Common myeloid progenitor, CD34-positive (primary cell): Measurements from ENCODE around the gene LFNG.
"Not testable (repeated sequence)": the region's sequence is repeated elsewhere in the genome, so short reads cannot be mapped to it uniquely, and the experiment has no call there.

Experiments used
- CTCF ChIA-PET: fragments of 350-600 bp; sonication (Branson Sonifier 250); formaldehyde crosslinking; loops from one replicate; lab custom pipeline; 2021; ENCODE audit warnings: antibody characterized with exemption; lab: Charles Lee
- POLR2A ChIA-PET: fragments of 350-600 bp; sonication (Branson Sonifier 250); formaldehyde crosslinking; loops from one replicate; lab custom pipeline; 2021; ENCODE audit warnings: antibody characterized with exemption; lab: Charles Lee
- DNase-seq, 3 donors: peaks; one replicate each; pipeline versions ENCODE4 v3.0.0 to v3.0.0-alpha.2; 2013
- H3K27ac ChIP-seq, 2 experiments: 1 replicate in 1 of 2; 2 replicates in 1 of 2; pipeline ENCODE4 v1.7.0; 2013; ENCODE audit warnings: inconsistent platforms in 2 of 2, low read length in 2 of 2, mild to moderate bottlenecking in 2 of 2, low read depth in 1 of 2, moderate library complexity in 1 of 2; ENCODE audit not compliant: severe bottlenecking in 2 of 2, insufficient read depth in 1 of 2, poor library complexity in 1 of 2
- H3K27me3 ChIP-seq, 5 experiments: replicated peaks in 2 of 5; 1 replicate in 3 of 5; 2 replicates in 2 of 5; pipeline versions ENCODE4 v1.6.1 to v1.7.0; 2013; ENCODE audit warnings: low read length in 4 of 5, mild to moderate bottlenecking in 2 of 5, moderate library complexity in 2 of 5, inconsistent platforms in 1 of 5; ENCODE audit not compliant: insufficient read depth in 5 of 5, control insufficient read depth in 4 of 5
- H3K36me3 ChIP-seq, 4 experiments: 1 replicate in 2 of 4; 2 replicates in 2 of 4; pipeline versions ENCODE4 v1.6.1 to v1.7.0; 2013; ENCODE audit warnings: low read length in 3 of 4, control low read depth in 1 of 4, mild to moderate bottlenecking in 1 of 4; ENCODE audit not compliant: control insufficient read depth in 4 of 4, insufficient read depth in 4 of 4
- H3K4me1 ChIP-seq, 4 experiments: 1 replicate in 3 of 4; 2 replicates in 1 of 4; pipeline versions ENCODE4 v1.6.1 to v1.7.1; 2013; ENCODE audit warnings: low read length in 3 of 4, mild to moderate bottlenecking in 3 of 4, control low read depth in 1 of 4, inconsistent platforms in 1 of 4, moderate library complexity in 1 of 4; ENCODE audit not compliant: control insufficient read depth in 4 of 4, insufficient read depth in 4 of 4; ENCODE audit errors: control extremely low read depth in 1 of 4
- H3K4me3 ChIP-seq, 7 experiments: 1 replicate in 4 of 7; 2 replicates in 3 of 7; pipeline versions ENCODE4 v1.5.1 to v1.7.0; 2013; ENCODE audit warnings: mild to moderate bottlenecking in 7 of 7, low read length in 6 of 7, moderate library complexity in 6 of 7, inconsistent platforms in 2 of 7, low read depth in 2 of 7, control low read depth in 1 of 7; ENCODE audit not compliant: insufficient read depth in 4 of 7, control insufficient read depth in 1 of 7; ENCODE audit errors: extremely low read depth in 1 of 7
- H3K9me3 ChIP-seq, 5 experiments: 1 replicate in 4 of 5; 2 replicates in 1 of 5; pipeline versions ENCODE4 v1.6.1 to v1.7.1; 2013; ENCODE audit warnings: low read length in 4 of 5, mild to moderate bottlenecking in 2 of 5, inconsistent platforms in 1 of 5, low read depth in 1 of 5, moderate library complexity in 1 of 5; ENCODE audit not compliant: control insufficient read depth in 4 of 5, insufficient read depth in 2 of 5; ENCODE audit errors: control extremely low read depth in 1 of 5
- WGBS: methylation state at CpG from one replicate; pipeline ENCODE4 v1.1.5; 2013; ENCODE audit not compliant: insufficient coverage; 5-methylcytosine and 5-hydroxymethylcytosine counted together

LFNG gene

GRCh38 chr7:2533566-2533965 lies 14.0 kb downstream of the LFNG start:
- H3K27ac ChIP-seq, CTCF ChIA-PET, H3K27me3 ChIP-seq, H3K4me3 ChIP-seq, H3K36me3 ChIP-seq, H3K9me3 ChIP-seq, POLR2A ChIA-PET, DNase-seq: not testable (repeated sequence)
- WGBS, result no CpG with 5 or more reads among the region's 8 CpGs
- peaks cover under 1 to 31% (median 29%) of the 10 kb centered on the region in 4 experiments for H3K4me1 ChIP-seq

- no CpG with 5 or more reads among the region's 34 CpGs for WGBS
- H3K9me3 ChIP-seq, H3K27me3 ChIP-seq, H3K4me3 ChIP-seq, POLR2A ChIA-PET, CTCF ChIA-PET, DNase-seq, H3K27ac ChIP-seq: not testable (repeated sequence)
- peaks cover 5 to 16% (median 13%) of the 10 kb centered on the region in 4 experiments for H3K36me3 ChIP-seq
- peaks cover 0 to 25% (median 23%) of the 10 kb centered on the region in 4 experiments for H3K4me1 ChIP-seq
Measured at GRCh38 chr7:2534214-2534613, 14.6 kb downstream of the LFNG start.

GRCh38 chr7:2535872-2536627 lies 16.5 kb downstream of the LFNG start:
- H3K36me3 ChIP-seq, result peaks cover 5 to 30% (median 22%) of the 10 kb centered on the region in 4 experiments
- H3K27ac ChIP-seq, H3K27me3 ChIP-seq, H3K4me1 ChIP-seq, H3K9me3 ChIP-seq, H3K4me3 ChIP-seq, DNase-seq, CTCF ChIA-PET: not testable (repeated sequence)
- POLR2A ChIA-PET, result interaction anchor here (0.6 kb wide), 1 partner anchor 965 kb away, joined by 4 read pairs; no protein-coding TSS in a partner anchor
- WGBS, result no CpG with 5 or more reads among the region's 19 CpGs

GRCh38 chr7:2537981-2538851 lies 18.6 kb downstream of the LFNG start:
- POLR2A ChIA-PET, result no interaction called here
- 91% methylated on average over 39 of the region's 47 CpGs for WGBS
- Histone ChIP-seq H3K27me3 (no peaks in the 10 kb centered on the region), H3K36me3 (peaks cover 7 to 52% (median 40%) of the 10 kb centered on the region in 4 experiments), H3K4me1 (no peaks in the 10 kb centered on the region), H3K9me3 (no peaks in the 10 kb centered on the region), H3K4me3 (no peak overlapping the region), H3K27ac (no peak overlapping the region)
- CTCF ChIA-PET, result no interaction called here
- DNase-seq, result no peak

- no peaks in the 10 kb centered on the region for H3K4me1 ChIP-seq
- peaks cover 7 to 61% (median 47%) of the 10 kb centered on the region in 4 experiments for H3K36me3 ChIP-seq
- H3K27me3 ChIP-seq, result no peaks in the 10 kb centered on the region
- WGBS, result 96% methylated on average over 31 of the region's 32 CpGs
- CTCF ChIA-PET, result interaction anchor here (0.9 to 1.5 kb wide), 6 partner anchors 9 to 89 kb away, joined by 3 to 6 read pairs (median 4); no protein-coding TSS in a partner anchor
- no peak for DNase-seq
- POLR2A ChIA-PET, result no interaction called here
- H3K27ac ChIP-seq, result no peak overlapping the region
- no peaks in the 10 kb centered on the region for H3K9me3 ChIP-seq
- no peak overlapping the region for H3K4me3 ChIP-seq
Measured at GRCh38 chr7:2539031-2539911, 19.7 kb downstream of the LFNG start.

- ChIA-PET POLR2A (no interaction called here), CTCF (interaction anchor here (1.0 to 1.5 kb wide), 5 partner anchors 10 to 90 kb away, joined by 3 to 6 read pairs (median 4); no protein-coding TSS in a partner anchor)
- no peak for DNase-seq
- no peaks in the 10 kb centered on the region for H3K27me3 ChIP-seq
- no peaks in the 10 kb centered on the region for H3K4me1 ChIP-seq
- H3K36me3 ChIP-seq, result peaks cover 7 to 68% (median 53%) of the 10 kb centered on the region in 4 experiments
- H3K9me3 ChIP-seq, result no peaks in the 10 kb centered on the region
- no peak overlapping the region for H3K27ac ChIP-seq
- 96% methylated on average over 6 of the region's 7 CpGs for WGBS
- no peak overlapping the region for H3K4me3 ChIP-seq
Measured at GRCh38 chr7:2540133-2540532, 20.6 kb downstream of the LFNG start.
